NCI-H2107 (cell line): ENCODE measurements around the gene KIF13A.
"Not testable (repeated sequence)": the region's sequence is repeated elsewhere in the genome, so short reads cannot be mapped to it uniquely, and the experiment has no call there.

ENCODE experiments used
- DNase-seq: peaks from one replicate; lab custom pipeline; 2025; lab: John Stamatoyannopoulos, UW

Gene KIF13A

GRCh38 chr6:17968876-17969275 is 18.6 kb downstream of the KIF13A start:
- no peak for DNase-seq

GRCh38 chr6:17967668-17968518 is 19.5 kb downstream of the KIF13A start:
- no peak for DNase-seq

- DNase-seq = no peak
Observed at GRCh38 chr6:17966451-17966850, 21.0 kb downstream of the KIF13A start.

GRCh38 chr6:17965397-17965796 is 22.0 kb downstream of the KIF13A start:
- DNase-seq = no peak

GRCh38 chr6:17964633-17965032 is 22.8 kb downstream of the KIF13A start:
- DNase-seq = no peak

DNA sequence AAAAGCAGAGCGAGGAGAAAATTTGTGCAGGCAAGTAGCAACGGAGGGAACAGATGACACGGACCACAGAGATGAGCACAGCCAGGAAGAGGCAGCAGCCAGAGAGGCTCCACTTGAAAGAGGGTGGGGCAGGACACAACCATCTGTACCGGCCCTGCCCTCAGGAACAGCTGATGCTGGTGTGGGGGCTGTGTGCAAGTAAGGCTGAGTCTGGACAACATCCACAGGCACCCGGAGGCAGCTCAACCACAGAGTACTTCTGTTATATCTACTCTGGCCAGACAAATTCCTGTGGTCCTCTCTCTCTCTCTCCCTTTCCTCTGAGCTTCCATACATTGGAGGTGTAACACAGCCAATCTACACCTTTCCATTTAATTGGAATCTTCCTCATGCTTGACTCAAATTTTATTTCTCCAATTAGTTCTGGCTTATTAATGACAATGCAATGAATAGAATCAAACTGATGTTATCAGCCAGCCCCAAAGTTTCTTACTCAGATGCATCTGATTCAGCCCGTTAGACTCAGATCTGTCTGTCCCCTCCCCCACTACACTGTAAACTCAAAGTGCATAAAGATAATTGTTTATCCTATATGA is 24.9 kb downstream of the KIF13A start:
- DNase-seq = no peak

DNA sequence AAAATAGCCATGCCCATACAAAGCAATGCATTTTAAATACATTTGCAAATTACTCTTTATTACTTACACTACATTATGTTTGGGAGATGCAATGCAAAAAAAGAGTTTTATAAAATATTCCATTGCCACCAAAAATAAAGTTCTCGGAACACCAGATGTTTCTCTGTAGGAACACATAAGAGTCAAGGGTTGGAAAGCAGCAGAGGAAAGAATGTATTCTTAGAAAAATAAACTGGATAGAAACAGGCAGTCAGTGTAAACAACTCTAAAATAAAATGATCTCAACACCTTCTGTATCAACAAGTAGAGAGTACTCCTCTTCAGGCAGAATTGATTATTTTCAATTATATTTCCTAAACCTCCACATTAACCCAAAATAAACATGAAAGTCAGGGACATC is 28.1 kb downstream of the KIF13A start:
- DNase-seq = no peak

DNA sequence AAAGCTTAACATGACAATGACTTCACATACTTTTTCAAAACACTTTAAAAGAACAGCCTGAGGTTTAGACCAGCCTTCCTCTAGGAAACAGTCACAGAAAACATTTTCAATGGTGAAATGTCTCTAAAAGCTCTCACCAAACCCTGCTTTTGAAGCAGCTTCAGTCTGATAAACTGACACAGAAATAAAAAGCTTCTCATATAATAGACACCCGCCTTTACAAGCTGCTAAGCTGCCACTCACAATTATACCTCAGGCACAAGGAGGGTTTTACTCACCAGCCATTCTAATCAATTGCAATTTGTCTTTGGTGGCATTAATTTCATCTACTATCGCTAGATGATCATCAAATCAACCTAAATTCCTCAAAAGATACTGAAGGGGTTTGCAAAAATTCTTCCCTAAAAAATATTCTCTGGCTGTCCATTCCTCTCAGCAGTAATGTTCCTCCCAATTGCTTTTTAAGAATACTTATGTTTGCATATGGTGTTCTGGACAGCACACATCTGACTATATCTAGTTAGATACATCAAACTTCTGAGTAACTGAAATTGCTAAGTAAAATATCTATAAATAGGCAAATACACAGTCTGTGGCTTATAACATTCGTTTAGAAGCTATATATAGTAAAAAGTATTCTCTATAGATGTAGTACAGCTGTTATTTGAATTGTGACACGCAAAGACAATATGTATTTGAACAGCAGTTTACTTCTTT is 29.4 kb downstream of the KIF13A start:
- no peak for DNase-seq

DNA sequence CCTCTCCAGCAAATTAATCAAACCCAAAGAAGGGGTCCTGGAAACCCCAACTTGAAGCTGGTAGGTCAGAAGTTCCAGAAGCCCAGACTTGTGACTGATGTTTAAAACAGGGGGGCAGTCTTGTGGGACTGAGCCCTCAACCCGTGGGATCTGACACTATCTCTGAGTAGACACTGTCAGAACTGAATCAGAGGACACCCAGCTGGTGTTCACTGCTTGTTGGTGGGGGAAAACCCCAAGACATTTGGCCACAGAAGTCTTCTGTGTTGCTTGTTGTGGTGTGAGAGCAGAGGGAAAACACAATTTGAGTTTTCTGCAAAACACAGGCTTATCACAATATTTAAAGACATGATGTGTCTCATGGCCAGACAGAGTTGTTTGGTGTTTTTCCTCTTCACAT is 29.9 kb downstream of the KIF13A start:
- no peak for DNase-seq

- no peak for DNase-seq
Observed at GRCh38 chr6:17957086-17957485, 30.3 kb downstream of the KIF13A start.

- DNase-seq = no peak
Observed at GRCh38 chr6:17950095-17950494, 37.3 kb downstream of the KIF13A start.

DNA sequence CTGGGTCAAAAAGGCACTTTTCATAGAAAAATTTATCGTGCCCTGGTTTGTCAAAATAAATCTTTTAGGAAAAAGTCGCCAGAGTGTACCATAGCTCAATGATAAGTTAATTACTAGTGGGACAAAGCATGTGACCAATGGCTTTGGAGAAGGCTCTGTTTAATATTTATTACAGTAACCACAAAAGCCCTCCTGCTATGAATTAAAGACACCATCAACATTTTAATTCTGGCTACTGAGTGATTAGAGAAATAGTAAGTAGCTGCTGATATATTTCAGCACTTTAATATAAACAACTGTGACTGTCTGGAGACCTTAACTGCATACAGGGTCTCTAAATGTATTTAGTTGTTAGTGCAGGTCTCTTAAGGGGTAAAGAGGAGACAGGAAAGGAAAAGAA is 38.3 kb downstream of the KIF13A start:
- DNase-seq = no peak

- DNase-seq = no peak
Observed at GRCh38 chr6:17948725-17949124, 38.7 kb downstream of the KIF13A start.

DNA sequence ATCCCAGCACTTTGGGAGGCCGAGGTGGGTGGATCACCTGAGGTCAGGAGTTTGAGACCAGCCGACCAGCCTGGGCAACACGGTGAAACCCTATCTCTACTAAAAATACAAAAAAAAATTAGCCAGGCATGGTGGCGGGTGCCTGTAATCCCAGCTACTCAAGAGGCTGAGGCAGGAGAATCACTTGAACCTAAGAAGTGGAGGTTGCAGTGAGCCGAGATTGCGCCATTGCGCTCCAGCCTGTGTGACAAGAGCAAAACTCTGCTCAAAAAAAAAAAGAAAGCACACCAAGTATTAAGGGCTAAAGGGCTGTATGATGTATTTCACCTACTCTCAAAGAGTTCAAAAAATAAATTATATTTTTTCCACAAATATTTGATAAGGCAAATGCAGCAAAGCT is 39.9 kb downstream of the KIF13A start:
- not testable (repeated sequence) for DNase-seq

GRCh38 chr6:17945575-17945974 is 41.9 kb downstream of the KIF13A start:
- no peak for DNase-seq

DNA sequence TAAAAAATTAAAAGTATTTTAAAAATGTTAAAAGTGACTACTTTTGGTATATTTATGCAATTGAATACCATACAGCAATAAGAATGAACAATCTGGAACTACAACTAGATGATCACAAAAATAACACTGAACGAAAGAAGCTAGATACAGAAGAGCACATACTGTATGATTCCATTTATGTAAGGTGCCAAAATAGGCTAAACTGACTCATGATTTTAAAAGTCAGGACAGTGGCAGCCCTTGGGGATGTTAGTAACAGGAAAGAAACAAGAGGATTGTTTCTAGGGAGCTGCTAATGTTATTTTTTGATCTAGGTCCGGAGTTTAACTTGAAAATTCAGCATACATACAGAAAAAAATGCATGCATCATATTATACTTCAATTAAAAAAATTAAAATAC is 42.3 kb downstream of the KIF13A start:
- no peak for DNase-seq

DNA sequence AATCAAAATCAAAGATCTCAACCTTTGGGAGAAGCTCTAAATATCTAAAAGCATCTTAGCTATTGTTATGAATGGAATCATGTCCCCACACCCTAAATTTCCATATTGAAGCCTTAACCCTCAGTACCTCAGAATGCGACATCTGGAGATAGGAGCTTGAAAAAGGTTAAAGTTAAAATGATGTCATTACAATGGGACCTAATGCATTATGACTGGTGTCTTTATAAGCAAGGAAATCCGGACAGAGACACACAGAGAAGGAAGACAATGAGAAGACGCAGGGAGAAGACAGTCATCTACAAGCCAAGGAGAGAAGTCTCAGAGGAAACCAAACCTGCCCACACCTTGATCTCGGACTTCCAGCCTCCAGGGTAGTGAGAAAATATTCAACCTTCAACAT is 46.1 kb downstream of the KIF13A start:
- no peak for DNase-seq

GRCh38 chr6:17940151-17940792 is 47.2 kb downstream of the KIF13A start:
- DNase-seq = no peak

- no peak for DNase-seq
Observed at GRCh38 chr6:17938901-17939300, 48.5 kb downstream of the KIF13A start.

DNA sequence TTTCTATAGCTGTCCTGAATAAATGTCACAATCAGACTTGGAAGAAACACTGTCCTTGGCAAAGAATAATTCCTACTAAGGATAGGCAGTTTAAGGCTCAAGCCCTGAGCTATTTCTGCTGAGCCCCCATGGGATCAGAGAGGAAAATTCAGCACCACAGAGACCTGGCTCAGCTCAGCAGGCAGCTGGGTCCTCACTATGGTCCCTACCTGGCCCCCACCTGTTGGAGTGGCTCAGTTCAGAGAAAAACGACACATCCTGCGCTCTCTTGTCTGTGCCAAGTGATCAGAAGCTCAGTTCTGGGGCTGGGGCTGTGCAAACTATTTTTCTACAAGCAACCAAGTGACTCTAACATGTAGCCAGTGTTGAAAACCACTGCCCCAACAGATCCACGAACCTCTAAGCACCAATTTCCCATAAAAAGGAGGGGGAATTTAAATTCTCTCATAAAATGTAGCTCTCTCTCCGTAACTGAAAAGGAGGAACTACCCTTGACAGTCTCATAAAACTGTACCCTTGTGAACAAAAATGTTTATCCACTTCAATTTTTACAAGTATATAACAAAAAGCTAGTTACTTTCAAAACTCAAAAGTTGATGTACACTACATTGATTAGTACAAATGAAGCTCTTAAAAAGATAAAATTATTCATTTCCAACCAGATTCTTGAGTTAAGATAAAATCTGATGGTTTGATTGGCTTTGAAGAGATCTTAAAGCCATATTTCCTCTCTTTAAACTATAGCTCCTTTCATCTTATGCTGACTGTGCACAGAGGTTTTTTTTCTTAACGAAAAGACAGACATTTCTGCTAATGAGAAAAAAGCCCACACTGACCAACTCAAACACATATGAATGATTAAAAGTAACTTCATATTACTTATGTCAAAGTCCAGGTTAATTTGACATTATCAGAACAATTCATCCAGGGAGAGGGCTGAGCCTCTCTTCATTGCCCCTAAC is 52.0 kb downstream of the KIF13A start:
- DNase-seq = no peak

DNA sequence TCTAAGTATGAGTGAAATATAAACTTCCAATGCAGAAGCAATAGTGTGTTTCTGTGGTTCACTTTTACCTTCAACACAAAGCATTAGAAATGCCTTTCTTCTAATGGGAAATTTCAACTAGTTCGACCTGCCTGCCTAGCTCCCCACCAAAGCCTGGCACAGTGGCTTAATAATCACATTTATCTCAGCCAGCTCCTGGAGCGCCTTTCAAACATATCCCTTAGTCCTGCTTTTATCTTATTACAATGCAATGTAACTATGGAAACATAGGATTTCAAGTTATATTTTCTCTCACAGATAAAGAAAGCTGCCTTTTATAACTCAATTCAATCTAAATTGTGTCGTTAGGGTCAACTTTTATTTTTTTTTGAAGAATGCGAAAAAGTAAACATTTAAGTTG is 53.7 kb downstream of the KIF13A start:
- no peak for DNase-seq
